Measurements from ENCODE around the gene CYP2E1. TPM values are rescaled to one million over a fixed set of nuclear protein-coding genes. Genes with fewer than 3 reads are reported as not detected.
"Not testable (repeated sequence)": the region's sequence is repeated elsewhere in the genome, so short reads cannot be mapped to it uniquely, and the experiment has no call there.

Gene CYP2E1
- total RNA-seq (2014; rRNA removed; shearing (Covaris generic)): not detected in 2 replicates

DNA sequence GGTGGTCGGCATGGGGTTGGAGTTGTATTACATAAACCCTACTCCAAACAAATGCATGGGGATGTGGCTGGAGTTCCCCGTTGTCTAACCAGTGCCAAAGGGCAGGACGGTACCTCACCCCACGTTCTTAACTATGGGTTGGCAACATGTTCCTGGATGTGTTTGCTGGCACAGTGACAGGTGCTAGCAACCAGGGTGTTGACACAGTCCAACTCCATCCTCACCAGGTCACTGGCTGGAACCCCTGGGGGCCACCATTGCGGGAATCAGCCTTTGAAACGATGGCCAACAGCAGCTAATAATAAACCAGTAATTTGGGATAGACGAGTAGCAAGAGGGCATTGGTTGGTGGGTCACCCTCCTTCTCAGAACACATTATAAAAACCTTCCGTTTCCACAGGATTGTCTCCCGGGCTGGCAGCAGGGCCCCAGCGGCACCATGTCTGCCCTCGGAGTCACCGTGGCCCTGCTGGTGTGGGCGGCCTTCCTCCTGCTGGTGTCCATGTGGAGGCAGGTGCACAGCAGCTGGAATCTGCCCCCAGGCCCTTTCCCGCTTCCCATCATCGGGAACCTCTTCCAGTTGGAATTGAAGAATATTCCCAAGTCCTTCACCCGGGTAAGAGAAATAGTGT is at the start of gene CYP2E1:
Gene CYP2E1 (plus strand): TSS at position 407 of the 632 bp plus-strand sequence. CDS start 33 bp downstream, at position 440.
- no peak for DNase-seq (ENCODE audit: low read depth)

DNA sequence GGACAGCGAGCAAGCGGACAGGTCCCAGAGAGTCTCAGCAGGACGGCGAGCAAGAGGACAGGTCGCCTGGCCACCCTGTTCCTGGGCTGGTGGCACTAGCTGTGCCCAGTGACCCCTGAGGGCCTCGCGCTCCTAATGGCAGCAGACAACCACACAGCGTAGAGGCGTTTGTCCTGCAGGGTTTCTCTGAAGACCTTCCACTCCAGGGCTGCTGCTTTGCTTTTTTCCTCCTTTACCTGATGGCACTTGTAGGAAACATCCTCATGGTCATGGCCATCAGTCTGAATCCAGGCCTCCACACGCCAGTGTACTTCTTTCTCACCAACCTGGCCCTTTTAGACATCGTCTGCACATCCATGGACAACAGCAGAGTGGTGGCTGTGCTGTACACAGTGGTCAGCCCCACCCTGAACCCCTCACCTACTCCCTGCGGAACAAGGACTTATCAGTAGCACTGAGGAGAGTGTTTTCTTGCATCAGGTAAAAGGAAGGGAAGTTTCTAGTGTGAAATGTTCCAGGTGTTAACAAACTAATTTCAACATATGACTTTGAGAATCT is 46.0 kb upstream of the CYP2E1 start:
- DNase-seq (ENCODE audit: low read depth): no peak

DNA sequence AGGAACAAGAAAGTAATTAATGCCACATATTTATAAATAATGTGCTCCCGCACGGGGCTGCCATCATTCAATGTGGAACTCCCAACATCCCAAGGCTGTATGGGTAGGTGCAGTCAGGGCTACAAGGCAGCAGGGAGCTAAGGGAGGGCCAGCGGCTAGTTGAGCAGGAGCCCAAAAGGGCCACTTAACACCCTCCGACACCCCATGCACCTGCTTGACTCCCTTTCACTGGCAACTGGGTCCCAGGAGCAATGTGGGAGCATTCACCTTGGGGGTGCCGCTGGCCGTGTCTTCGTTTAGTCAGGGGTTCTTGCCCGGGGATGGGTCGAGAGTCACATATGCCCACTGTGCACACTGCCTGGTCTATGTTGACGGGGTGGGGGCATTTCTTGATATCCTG is 45.5 kb upstream of the CYP2E1 start:
- DNase-seq (ENCODE audit: low read depth): no peak

DNA sequence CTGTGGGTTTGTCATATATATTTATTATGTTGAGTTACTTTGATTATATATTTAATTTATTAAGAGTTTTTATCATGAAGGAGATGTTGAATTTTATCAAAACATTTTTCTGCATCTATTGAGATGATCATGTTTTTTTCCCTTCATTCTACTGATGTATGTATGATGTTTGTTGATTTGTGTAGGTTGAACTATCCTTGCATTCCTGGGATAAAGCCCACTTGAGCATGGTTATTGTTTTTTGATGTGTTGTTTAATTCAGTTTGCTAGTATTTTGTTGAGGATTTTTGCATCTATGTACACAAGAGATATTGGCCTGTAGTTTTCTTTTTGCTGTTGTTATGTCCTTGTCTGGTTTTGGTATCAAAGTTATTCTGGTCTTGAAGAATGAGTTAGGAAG is 42.3 kb upstream of the CYP2E1 start:
- no peak for DNase-seq (ENCODE audit: low read depth)

DNA sequence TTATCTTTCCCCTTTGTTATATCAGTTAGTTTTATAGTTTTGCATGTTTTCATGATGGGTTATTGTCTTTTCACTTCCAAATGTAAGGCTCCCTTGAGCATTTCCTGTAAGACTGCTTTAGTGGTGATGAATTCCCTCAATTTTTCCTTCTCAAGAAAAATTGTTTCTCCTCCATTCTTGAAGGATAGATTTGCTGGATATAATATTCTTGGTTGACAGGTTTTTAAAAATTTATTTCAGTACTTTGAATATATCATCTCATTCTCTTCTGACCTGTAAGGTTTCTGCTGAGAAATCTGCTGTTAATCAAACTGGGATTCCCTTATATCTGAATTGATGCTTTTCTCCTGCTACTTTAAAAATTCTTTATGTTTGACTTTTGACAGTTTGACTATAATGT is 40.1 kb upstream of the CYP2E1 start:
- no peak for DNase-seq (ENCODE audit: low read depth)

DNA sequence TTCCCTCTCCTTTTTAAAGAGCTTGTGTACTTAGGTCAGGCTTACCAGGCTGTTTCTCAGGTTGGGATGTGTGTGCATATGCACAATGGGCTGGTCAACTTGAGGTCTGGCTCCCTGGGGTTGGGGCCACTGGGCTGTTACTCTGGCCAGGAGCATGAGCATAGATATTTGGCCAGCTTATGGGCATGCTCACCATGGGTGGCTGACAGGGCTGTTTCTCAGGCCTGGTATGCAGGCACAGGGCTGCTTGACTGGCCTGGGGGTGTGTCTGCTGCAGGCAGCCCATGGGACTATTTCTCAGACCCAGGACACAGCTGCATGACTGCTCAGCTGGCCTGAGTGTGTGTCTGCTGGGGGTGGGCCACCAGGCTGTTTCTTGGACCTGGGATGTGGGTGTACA is 38.8 kb upstream of the CYP2E1 start:
- DNase-seq (ENCODE audit: low read depth): no peak

DNA sequence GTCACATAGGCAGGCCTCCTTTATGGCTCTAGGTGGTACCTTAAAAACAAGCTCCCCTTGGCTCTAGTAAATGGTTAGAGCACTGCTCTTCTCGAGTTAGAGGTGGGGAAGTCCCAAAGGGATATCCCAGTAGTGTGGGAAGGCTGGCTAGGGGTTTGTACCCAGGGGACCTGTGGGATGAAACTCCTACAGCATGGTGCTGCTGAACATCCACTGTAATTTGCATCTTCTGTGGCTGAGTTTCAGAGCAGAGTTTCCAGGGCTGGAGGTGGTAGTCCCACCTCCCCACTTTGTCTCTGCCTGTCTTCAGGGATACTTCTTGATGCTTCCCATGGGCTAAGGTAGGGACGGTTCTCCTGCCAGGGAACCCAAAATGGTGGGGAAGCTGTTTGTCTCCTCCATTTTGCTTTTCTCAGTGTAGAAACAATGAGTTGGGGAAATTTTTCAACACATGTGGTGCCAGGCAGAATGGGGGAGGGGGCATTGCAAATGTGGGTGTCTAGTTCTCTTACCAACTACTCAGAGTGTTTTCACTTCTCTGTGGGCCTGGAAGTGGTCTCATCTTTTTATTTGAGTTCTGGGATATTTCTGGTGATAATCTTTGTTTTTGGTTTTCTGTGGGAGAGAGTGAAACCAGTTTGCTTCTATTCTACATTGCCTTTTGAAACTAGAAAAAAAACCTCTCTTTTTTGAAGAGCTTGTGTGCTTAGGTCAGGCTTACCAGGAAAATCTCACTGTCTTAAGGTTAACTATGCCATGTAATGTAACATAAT is 37.2 kb upstream of the CYP2E1 start:
- DNase-seq (ENCODE audit: low read depth): no peak

DNA sequence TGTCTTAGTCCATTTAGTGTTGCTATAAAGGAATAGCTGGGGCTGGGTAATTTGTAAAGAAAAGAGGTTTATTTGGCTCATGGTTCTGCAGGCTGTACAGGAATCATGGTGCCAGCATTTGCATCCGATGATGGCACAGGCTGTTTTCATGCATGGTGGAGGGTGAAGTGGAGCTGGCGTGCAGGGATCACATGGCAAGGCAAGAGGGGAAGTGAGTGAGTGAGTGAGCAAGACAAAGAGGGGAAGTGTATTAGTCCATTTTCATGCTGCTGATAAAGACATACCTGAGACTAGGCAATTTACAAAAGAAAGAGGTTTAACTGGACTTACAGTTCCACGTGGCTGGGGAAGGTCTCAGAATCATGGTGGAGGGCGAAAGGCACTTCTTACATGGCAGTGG is 33.6 kb upstream of the CYP2E1 start:
- not testable (repeated sequence) for DNase-seq (ENCODE audit: low read depth)

DNA sequence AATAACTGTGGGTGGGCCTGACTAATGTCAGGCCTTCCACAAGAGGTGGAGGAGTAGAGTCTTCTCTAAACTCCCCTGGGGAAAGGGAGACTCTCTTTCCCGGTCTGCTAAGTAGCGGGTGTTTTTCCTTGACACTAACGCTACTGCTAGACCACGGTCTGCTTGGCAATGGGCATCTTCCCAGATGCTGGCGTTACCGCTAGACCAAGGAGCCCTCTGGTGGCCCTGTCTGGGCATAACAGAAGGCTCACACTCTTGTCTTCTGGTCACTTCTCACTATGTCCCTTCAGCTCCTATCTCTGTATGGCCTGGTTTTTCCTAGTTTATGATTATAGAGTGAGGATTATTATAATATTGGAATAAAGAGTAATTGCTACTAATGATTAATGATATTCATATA is 29.8 kb upstream of the CYP2E1 start:
- DNase-seq (ENCODE audit: low read depth): peak; percentile 2

DNA sequence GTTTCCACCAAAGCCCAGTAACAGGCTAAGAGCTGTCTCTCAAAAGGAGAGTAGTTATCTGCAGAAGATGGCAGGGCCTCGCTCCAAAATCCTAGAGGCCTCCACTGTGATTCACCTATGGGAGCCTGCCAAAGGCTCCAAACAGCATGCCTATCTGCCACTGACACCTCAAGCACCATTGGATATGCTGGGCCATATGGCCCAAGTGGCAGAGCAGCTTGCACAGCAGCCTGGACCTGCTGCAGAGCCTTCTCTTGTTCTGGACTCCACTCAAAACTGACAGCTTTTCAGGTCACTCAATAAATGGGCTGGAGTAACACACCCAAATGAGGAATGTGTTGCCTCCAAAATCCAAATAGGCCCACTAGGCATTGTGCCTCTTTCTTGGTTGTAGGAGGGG is 28.0 kb upstream of the CYP2E1 start:
- DNase-seq (ENCODE audit: low read depth): not testable (repeated sequence)

DNA sequence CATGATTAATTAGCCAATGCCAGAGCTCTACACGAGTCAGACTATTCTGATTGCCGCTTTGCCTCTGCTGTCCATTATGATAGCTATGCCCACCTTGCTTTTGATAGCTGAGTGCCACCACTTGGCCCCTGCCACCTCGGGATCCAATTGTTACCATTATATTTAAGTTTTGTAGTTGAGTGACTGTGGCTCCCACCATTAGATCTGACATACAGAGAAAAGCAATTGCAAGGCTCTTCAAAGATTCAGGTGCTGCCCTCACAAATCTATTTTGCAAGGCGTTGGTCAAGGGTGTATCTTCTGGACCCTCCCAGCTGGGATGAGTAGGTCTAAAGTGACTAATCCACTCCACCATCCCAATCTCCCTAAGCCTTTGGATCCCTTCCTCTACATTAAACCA is 26.3 kb upstream of the CYP2E1 start:
- DNase-seq (ENCODE audit: low read depth): not testable (repeated sequence)

DNA sequence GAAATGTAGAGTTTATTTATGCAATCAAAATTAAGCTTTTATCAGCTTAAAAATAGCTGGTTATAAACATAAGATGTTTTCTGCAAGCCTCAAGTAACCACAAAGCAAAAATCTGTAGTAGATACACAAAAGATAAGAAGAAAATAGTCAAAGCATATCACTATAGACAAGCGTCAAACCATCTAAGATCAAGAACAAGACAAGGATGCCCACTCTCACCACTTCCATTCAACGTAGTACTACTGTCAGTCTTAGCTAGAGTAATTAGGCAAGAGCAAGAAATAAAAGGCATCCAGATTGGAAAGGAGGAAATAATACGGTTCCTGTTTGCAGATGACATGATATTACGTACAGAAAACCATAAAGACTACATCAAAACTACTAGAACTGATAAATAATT is 17.5 kb upstream of the CYP2E1 start:
- DNase-seq (ENCODE audit: low read depth): no peak

DNA sequence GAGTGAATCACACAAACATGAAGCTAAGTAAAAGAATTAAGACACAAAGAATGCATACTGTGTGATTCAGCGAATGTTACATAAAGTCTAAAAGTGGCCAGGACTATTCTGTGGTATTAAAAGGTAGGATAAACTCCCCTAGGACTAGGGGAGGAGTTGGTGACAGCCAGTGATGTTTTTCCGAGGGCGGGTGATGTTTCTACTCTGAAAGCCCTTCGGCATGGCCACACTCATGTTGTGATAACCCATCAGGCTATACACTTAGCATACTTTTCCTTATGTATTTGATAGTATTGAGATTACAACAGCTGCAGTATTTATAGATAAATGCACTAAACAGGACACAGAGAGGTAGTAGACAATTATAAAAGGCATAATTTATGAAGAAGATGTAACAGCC is 15.8 kb upstream of the CYP2E1 start:
- DNase-seq (ENCODE audit: low read depth): no peak

DNA sequence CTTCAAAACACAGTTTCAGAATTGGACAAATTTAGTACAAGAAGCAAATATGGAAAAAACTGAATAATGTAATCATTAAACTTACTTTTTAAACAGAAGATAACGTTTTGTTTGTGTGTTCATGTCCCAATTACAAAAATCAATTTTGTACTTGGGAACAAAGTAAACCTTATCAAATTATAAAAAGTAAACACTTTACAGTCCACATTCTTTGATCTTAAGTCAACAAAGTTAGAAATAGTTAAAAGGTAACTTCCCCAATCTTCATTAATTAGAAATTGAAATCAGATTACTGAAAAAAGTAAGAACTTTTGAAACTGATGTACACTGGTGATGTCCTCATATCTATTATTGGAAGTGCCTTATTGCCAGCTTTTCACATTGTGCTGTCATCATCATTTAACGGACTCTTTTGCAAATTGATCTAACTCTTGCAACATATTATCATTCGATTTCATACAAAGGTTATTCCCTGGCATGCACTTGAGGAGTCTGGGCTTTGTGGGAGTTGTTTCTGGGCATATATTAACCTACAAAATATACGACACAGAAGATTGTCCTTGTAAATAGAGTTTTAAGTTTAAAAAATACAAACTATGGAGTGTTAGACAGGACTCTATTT is 15.1 kb upstream of the CYP2E1 start:
- no peak for DNase-seq (ENCODE audit: low read depth)

DNA sequence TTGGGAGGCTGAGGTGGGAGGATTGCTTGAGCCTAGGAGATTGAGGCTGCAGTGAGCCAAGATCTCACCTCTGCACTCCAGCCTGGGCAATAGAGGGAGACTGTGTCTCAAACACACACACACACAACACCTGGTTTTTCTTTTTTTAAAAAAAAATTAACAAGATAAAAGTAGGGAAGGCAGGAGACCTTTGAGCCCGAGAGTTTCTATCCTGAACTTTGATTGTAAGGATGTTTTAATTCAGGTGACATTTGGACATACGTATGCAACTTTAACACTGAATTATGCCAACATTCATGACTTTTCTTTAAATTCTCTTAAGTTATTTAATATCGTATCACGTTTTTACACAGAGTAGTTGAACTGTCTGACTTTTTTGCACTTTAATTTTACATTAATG is 11.7 kb upstream of the CYP2E1 start:
- DNase-seq (ENCODE audit: low read depth): no peak

DNA sequence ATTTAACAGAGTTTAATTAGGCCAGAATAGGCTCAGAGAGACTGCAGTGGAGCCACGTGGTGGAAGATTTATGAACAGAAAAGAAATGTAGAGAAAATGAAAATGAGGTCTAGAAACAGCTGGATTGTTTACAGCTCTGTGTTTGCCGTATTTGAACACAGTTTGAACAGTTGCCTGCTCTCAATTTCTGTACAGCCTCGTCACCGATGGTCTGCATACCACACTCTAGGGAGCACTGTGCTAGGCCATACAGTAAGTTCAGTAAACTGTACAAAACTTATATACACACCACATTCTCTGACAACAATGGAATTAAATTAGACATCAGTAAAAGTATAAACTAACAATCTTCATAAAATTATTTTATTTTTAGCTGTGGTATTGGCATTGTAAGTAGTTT is 11.1 kb upstream of the CYP2E1 start:
- DNase-seq (ENCODE audit: low read depth): no peak

DNA sequence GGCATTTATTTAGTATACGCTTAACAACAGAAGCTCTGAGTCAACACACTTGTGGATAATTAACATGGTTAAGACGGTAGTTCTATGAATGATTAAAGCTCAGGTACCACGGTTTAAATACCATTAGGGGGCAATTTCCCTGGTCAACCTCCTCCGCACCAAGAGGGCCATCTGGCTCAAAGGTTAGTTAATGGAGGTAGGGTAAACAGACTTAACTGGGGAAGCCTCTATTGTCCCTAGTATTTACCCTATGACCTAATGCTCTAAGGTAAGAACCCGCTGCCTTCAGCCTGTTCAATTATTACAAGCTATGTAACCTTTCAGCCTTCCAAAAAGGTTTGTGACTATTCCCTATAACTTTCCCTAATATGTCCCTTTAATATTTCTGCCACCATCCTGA is 8.6 kb upstream of the CYP2E1 start:
- DNase-seq (ENCODE audit: low read depth): not testable (repeated sequence)

DNA sequence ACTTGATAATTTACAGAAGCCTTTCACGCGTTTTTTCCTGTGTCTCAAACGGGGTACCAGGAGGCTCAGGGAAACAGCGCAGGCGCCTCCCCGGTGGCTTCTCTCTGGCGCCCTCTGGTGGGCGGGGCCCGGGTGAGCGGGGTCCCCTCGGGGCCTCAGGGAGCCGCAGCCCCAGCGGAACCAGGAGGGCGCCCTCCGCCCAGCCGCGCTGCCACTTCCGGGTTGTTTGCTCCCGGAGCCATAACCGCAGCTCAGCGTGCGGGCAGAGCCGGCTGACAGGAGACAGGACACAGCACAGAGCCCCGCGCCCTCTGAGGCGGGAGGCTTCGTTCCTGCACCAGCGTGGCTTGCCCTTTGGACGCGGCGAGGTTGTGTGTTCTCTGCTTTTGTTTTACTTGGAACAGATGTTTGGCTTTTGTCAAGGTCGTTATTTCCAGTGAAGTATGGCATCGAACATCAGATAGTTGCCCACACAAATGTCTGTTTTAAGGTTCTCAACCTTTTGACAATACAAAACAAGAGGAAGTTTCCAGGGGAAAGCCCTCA is 6.9 kb upstream of the CYP2E1 start:
- peak; percentile 48 for DNase-seq (ENCODE audit: low read depth)

DNA sequence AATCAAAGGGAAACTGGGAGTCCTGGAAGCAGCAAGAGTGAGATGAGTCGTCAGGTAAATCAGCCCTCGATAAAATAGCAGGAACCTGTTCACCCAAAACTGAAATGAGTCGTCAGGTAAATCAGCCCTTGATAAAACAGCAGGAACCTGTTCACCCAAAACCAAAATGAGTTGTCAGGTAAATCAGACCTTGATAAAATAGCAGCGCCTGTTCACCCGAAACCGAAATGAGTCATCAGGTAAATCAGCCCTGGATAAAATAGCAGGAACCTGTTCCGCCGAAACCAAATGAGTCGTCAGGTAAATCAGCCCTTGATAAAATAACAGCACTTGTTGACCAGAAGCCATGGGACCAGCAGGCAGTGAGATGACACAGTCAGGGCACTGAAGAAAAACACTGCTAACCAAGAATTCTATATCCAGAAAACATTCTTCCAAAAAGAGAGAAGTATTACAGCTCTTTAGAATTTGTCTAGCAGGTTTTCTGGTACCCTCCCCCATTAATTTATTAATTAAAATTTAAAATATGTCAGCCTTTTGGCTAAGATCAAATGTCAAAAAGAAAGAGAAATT is 3.4 kb upstream of the CYP2E1 start:
- DNase-seq (ENCODE audit: low read depth): no peak

DNA sequence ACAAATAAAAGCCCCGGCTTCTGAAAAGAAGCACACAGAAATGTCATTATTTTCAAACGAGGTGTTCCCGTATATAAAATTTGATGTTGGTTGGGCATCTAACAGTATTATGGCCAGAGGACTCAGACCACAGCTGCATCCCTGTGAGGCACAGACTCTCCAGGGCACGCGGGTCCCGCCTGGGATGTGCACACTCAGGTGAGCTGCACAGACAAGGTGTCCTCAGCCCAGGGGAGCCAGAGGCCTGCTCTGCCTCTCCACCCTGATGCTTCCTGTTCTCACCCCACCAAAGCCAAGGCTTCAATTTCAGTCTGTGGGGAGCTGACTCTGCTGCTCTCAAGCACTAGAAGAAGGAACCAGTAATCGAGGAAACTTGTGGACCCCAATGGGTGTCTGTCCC is 1.7 kb upstream of the CYP2E1 start:
- no peak for DNase-seq (ENCODE audit: low read depth)

DNA sequence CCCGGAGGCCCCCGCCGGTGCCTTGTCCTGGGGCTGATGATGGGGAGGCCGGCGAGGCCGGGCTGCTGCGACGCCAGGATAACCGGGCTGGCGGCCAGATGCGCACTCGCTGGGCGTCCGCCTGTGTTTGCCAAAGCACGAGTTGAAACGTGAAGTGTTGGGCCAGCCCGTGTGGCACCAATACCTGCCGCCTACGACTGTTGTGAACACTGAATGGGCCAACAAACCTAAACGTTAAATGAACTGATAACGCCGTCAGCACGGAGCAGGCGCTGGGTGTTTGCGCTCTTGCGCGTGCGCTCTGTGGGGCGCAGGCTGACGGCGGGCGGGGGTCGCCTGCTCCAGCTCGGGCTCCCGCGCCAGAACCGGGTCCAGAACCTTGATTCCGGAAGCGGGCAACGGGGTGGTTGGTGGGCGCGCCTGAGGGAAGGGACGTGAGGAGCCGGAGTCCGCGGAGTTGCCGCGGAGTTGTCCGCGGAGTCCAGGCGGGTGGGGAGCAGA is 658 bp downstream of the CYP2E1 start:
- no peak for DNase-seq (ENCODE audit: low read depth)

DNA sequence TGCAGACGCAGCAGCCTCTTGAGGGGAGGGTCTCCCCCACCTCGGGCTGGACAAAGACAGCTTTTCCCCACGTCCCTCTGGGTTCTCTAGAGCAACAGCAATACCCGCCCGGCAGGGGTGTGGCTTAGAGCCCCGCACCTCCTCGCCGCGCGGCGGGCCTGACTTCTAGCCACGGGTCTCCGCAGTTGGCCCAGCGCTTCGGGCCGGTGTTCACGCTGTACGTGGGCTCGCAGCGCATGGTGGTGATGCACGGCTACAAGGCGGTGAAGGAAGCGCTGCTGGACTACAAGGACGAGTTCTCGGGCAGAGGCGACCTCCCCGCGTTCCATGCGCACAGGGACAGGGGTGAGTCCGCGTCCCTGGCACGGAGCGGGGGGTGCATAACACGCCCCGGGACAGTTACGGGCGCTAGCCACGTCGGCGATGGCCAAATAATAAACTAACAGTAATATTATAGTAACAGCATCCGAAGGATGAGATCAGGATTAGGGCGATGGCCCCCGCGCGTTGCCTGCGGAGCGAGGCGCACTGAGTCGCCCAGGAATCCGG is 1.2 kb downstream of the CYP2E1 start:
- DNase-seq (ENCODE audit: low read depth): no peak
